ENCODE measurements around the gene ROPN1L.
"Not testable (repeated sequence)": the region's sequence is repeated elsewhere in the genome, so short reads cannot be mapped to it uniquely, and the experiment has no call there.

DNA sequence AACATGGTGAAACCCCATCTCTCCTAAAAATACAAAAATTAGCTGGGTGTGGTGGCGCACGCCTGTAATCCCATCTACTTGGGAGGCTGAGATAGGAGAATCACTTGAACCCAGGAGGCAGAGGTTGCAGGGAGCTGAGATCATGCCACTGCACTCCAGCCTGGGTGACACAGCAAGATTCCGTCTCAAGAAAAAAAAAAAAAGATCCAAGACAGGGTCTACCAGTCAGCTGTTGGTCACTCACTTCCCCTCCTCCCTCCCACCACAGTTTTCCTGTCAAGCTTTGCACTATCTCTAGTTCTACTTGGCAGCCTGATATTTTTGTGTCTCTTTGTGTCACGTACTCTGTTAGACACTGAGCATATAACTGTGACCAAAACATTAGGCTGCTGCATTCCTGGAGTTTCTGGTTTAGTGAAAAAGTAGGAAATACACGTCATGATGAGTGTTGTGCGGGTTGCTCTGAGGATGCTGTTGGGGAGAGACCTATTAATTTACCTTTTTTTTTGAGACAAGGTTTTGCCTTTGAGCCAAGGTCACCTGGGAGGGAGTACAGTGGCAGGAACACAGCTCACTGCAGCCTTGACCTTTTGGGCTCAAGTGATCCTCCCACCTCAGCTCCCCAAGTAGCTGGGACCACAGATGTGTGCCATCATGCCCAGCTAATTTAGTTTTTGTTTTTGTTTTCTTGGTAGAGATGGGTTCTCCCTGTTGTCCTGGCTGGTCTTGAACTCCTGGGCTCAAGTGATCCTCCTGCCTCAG is 48.9 kb upstream of the ROPN1L start:
- TF ChIP-seq, protein P1, sequence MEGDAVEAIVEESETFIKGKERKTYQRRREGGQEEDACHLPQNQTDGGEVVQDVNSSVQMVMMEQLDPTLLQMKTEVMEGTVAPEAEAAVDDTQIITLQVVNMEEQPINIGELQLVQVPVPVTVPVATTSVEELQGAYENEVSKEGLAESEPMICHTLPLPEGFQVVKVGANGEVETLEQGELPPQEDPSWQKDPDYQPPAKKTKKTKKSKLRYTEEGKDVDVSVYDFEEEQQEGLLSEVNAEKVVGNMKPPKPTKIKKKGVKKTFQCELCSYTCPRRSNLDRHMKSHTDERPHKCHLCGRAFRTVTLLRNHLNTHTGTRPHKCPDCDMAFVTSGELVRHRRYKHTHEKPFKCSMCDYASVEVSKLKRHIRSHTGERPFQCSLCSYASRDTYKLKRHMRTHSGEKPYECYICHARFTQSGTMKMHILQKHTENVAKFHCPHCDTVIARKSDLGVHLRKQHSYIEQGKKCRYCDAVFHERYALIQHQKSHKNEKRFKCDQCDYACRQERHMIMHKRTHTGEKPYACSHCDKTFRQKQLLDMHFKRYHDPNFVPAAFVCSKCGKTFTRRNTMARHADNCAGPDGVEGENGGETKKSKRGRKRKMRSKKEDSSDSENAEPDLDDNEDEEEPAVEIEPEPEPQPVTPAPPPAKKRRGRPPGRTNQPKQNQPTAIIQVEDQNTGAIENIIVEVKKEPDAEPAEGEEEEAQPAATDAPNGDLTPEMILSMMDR (IDR thresholded peaks at IDR 0.05), result not testable (repeated sequence)
- TF ChIP-seq ZFX (IDR thresholded peaks at IDR 0.05; ENCODE audit: borderline replicate concordance), result not testable (repeated sequence)

Measured in 22Rv1 (cell line).